HG02840 (cell line): ENCODE measurements around the gene CCDC15.

Experiments used
- ATAC-seq: cut with Tn5 transposase; IDR thresholded peaks from one replicate; pipeline ENCODE4 v1.9.1; 2021; ENCODE audit warnings: mild to moderate bottlenecking, moderate library complexity, moderate number of reproducible peaks; ENCODE audit not compliant: unreplicated experiment, low FRiP score

Gene CCDC15, protein sequence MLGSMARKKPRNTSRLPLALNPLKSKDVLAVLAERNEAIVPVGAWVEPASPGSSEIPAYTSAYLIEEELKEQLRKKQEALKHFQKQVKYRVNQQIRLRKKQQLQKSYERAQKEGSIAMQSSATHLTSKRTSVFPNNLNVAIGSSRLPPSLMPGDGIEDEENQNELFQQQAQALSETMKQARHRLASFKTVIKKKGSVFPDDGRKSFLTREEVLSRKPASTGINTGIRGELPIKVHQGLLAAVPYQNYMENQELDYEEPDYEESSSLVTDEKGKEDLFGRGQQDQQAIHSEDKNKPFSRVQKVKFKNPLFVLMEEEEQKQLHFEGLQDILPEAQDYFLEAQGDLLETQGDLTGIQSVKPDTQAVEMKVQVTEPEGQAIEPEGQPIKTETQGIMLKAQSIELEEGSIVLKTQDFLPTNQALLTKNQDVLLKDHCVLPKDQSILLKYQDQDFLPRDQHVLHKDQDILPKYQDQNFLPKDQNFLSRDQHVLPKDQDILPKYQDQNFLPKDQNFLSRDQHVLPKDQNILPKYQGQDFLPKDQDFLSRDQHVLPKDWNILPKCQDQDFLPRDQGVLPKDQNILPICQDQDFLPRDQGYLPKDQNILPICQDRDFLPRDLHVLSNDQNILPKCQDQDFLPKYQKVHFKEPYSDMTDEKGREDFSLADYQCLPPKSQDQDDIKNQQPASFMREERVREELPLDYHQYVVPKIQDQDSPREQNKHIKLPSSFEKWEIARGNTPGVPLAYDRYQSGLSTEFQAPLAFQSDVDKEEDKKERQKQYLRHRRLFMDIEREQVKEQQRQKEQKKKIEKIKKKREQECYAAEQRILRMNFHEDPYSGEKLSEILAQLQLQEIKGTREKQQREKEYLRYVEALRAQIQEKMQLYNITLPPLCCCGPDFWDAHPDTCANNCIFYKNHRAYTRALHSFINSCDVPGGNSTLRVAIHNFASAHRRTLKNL

DNA sequence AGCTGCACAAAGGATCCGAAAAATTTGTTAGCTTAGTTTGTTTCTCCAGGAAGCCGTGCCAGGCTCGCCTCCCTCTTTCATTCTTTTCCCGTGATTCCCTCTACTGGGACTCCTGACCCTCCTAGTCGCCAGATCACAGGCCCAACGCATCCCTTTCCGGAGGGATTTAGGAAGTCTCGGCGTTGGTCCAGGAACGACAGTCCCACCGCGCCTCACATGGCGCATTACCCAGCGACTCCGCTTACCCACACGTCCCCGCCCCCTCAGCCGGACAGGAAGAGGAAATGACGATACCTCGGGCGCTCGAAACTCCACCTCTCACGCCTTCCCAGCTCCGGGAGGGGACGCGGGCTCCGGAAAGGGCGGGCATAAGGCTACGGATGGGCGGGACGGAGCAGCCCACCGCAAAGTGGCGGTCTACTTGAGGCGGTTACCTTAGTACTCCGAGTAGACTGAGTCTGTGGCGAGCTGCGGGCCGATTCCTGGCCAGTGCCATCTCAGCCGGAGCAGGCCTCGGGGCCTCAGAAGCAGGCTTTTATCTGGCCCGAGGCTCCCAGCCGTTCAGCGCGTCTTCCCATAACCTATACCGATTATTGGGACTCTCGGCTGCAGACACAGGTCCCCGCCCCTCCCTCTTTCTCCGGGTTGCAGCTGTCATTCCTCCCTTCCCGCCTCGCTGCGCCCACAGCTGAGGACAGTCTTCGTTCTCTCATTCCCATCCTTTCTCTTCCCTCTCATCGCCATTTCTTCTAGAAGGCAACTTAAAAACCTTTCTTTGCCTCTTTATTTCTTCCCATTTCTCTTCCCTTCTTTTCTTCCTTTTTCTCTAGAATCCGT lies at the start of gene CCDC15:
TSS of gene CCDC15 (plus strand) at position 450 of the 837 bp plus-strand sequence. CDS start 531 bp downstream, outside the sequence.
- peak; percentile 100 for ATAC-seq

- ATAC-seq: no peak
These were observed 38.2 kb upstream of the CCDC15 start for GRCh38 chr11:124915541-124916369.

- ATAC-seq: no peak
These were observed 37.7 kb upstream of the CCDC15 start for GRCh38 chr11:124916370-124916710.

DNA sequence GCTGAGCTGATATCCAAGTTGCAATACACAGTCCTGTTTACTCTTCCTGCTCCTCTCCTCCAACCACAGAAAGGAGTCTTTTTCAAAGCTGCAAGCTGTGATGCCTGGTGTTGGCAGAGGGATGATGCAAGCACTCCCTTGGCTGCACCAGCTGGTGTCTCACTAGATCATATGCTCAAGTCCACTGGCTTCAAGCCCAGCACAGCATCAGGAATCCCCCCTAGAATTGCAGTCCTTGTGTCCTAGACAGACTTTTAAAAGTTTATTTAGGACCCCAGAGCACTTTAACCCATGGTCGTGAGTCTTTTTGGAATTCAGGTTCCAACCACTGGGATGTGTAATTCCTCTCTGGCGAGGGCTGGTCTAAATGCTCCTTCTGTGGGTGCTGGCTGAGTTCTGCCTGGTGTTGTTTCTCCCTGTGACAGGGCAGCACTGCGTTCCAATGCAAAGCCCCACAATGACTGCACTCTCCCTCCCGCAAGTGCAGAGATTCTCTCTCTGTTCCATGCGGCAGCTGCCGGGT lies 36.8 kb upstream of the CCDC15 start:
- no peak for ATAC-seq

- no peak for ATAC-seq
These were observed 35.1 kb upstream of the CCDC15 start, which contains the start of gene HEPN1 for GRCh38 chr11:124918950-124919349. TSS of gene HEPN1 (plus strand) at chr11:124919250.

GRCh38 chr11:124919898-124920297 lies 34.1 kb upstream of the CCDC15 start:
- no peak for ATAC-seq

GRCh38 chr11:124920356-124920755 lies 33.6 kb upstream of the CCDC15 start:
- no peak for ATAC-seq

DNA sequence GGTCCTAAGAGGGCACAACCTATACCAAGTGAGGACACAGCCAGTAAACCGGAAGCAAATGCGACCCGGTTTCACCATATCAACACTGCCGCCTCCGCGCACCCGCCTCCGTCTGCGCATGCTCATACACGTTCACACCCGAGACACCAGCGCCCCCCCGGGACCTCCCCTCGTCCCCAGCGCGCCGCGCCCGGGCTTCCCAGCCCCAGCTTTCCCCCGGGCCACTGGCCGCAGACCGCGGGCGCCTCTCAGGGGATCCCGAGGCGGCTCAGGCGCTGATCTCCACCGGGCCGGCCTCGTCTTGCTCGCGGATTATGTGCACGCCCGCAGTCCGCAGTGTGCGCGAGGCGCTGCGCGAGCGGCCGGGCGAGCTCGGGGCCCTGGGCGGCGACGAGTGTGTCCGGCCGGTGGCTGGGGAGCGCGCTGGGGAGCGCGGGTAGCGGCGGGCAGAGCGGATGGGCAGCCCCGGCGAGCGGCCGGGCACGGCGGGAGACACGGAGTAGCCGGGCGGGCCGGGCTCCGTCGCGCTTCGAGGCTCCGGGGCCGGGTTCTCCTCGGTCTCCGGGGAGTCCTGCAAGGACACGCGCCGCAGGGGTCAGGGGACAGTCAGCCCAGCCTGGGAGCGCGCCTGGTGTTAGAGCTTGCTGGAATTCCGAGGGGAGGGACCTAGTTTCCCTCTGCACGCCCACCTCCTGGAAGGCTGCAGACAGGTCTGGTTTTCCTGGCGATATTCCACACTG lies 33.0 kb upstream of the CCDC15 start:
- no peak for ATAC-seq

GRCh38 chr11:124922831-124923230 lies 31.2 kb upstream of the CCDC15 start:
- ATAC-seq: no peak

- ATAC-seq: no peak
These were observed 30.7 kb upstream of the CCDC15 start for GRCh38 chr11:124923296-124923695.

DNA sequence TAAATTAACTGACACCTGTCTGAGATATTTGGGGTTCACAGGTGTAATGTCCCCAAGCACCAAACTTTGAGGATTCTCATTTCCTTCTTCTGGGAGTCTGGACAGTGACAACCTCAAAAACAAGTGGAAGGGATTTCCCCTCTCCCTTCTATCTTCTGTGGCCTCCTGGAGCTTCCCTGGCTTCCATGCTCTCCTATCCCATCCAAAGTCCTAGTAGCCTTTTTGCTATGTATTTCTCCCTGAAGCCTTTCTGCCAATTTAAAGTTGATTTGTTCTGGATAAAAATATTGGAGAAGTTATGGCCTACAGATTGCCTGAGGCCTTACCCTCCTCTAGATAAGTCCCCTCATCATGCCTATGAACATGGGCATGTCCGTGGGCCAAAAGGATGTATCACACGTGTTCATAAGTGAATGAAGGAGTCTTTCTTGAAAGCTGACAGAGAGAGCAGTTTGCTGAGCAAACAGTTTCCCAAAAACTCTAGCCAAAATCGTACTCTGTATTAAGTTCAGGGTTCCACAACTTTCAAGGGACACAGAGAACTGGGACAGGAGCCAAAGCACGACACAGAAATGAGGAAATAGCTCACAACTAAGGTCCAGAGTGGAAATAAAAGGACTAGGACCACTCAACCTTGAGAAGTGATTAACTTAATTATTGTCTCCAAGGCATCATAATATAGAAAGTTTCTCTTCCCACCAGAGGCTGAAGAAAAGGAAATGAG lies 24.9 kb upstream of the CCDC15 start:
- ATAC-seq: no peak

DNA sequence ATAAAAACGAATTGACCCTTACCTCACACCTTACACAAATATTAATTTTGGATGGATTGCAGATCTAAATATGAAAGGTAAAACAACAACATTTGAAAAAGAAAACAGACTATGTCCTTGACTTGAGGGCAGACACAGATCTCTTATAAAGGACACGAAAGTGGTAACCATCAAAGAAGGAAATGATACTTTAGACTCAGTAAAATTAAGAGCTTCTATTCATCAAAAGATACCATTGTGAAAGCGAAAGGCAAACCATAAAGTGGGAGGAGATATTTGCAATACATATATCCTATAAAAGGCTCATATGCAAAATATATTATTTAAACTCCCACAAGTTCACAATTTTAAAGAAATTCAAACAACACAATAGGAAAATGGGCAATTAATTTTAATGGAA lies 23.2 kb upstream of the CCDC15 start:
- no peak for ATAC-seq

DNA sequence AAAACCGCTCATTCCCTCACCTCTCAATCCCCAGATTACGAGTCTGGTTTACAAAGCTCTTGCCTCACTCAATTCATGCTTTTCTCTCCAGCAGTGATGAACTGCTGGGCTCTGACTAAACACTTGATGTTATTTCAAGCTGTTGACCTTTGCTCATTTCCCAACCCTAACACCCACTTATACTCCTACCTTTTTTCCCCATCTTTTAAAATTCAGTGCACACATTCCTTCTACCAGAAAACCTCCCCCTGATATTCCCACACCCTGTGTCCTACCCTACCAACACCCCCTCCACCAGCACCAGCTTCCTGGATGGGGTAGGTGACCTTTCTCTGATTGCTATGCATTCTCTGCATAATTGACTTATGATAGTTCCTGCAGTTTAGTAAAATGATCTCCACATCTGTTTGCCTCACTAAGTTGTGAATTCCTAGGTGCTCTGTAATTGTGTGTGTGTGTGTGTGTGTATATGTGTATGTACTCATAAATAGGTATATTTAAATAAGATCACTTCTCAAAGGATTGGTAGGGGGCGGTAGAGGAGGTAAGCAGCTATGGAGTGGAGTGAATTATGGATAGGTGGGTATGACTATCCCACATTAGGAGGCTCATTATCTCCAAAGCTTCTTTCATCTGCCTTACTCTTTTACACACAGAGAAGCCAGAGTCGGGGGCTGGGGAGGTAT lies 19.0 kb upstream of the CCDC15 start:
- ATAC-seq: no peak

DNA sequence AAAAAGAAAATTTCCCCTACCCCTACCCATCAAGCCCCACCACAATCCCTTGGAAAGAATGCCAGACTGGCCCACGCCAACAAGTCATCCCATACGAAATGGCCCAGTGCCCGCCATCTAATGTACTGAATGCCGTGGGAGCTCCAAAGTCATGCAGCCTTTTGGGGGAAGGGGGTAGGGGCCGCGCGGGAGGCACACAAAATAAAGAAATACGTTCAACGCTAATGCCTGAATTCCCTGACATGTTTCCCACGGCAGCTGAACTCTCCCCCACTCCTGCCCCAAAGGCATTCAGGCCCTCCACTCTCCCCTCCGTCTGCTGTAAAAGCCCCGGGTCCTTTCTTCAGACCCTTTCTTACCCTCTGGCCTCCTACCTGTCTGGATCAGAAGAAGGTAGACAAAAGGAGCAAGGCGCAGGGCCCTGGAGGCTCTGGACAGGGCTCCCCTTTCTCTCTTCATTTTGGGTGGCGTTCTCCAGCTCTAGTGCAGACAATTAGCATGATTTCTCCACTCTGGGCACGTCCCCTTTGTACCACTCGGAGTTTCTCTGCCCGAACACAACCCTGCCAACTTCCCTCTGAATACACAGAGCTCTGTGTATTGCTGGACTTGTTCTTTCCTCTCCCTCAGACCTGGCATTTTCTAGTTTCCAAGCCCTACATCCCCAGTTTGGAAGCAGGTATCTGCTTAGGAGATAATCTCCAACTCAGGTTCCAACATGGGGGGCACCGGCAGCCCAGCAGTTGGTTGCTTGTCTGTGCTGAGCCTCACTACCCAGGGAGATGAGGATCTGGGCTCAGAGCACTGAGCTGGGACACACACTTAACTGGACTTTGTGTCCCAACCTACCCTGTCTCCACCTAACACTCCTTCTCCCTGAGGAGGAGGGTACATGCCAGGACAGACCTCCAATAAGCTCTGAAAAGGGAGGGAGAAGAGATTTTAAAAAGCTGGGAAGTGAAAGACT lies 18.2 kb upstream of the CCDC15 start, which contains the start of gene HEPACAM:
TSS of gene HEPACAM (minus strand) at position 500 of the 967 bp plus-strand sequence. CDS start at position 459, 41 bp downstream.
- ATAC-seq: no peak

- no peak for ATAC-seq
These were observed 16.6 kb upstream of the CCDC15 start for GRCh38 chr11:124937336-124937935.
